Epithelial cell of proximal tubule (primary cell): Measurements from ENCODE around the gene HM13. TPM values are rescaled to one million over a fixed set of nuclear protein-coding genes. Genes with fewer than 3 reads are reported as not detected.
A peak's percentile ranks its signal among the peaks of the same experiment; 100 is the strongest.
"Not testable (repeated sequence)": the region's sequence is repeated elsewhere in the genome, so short reads cannot be mapped to it uniquely, and the experiment has no call there.

Experiments used
- DNase-seq: peaks from one replicate; pipeline ENCODE4 v3.0.0-alpha.2; 2011; ENCODE audit warnings: low read depth
- H3K4me3 ChIP-seq: 2 replicates; pipeline ENCODE4 v1.5.1; 2011; ENCODE audit warnings: low read depth, mild to moderate bottlenecking, low read length
- CTCF ChIP-seq: conservative IDR thresholded peaks from 2 replicates; pipeline ENCODE4 v1.5.1; 2012; ENCODE audit warnings: low read depth, mild to moderate bottlenecking, low read length
- total RNA-seq: library from RNA; depleted of rRNA; stranded (reverse); fragments of >200 nt; gene quantifications from 2 replicates; pipeline ENCODE4 v1.2.3, GENCODE V29; 2015

HM13 gene
- total RNA-seq, 1 donor from 2014 or later: 61.1 TPM

GRCh38 chr20:31572042-31572700 lies 57.9 kb downstream of the HM13 start:
- no peak for TF ChIP-seq CTCF
- no peak for DNase-seq
- peak overlapping the region; percentile 62 for H3K4me3 ChIP-seq

GRCh38 chr20:31572701-31573554 lies 58.7 kb downstream of the HM13 start:
- TF ChIP-seq CTCF: no peak
- no peak for DNase-seq
- H3K4me3 ChIP-seq: peak overlapping the region; percentile 62

DNA sequence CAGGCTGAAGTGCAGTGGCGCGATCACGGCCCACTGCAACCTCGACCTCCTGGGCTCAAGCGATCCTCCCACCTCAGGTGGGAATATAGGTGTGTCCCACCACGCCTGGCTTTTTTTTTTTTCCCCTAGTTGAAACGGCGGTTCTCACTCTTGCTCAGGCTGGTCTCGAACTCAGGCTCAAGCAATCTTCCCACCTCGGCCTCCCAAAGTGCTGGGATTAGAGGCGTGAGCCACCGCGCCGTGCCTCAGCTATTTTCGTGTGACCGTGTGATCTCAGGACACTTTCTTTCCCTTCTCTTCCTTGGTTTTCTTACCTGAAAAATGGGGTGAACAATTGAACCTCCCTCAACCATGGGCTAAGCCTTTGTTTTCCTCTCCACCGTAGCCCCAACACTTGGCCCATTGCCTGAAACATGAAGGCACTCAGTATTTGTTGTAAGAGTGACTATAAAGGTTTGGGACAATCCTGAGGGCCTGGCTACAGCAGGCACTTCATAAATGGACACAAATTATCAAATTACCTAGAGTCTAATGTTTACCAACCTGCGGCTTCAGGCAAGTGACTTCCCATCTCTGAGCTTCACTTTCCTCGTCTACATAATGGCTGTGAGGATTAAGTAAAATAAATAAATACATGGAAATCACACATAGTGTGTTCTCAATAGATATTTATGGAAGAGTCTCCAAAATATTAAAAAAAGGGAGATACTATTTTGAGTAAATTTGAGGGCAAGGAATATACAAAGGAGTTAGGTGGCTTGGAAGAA lies 59.5 kb downstream of the HM13 start:
- DNase-seq: no peak
- peak overlapping the region; percentile 62 for H3K4me3 ChIP-seq
- TF ChIP-seq CTCF: no peak

- DNase-seq, H3K4me3 ChIP-seq: not testable (repeated sequence)
Measured at GRCh38 chr20:31574986-31575385, 60.7 kb downstream of the HM13 start.

- DNase-seq: no peak
- H3K4me3 ChIP-seq: no peak overlapping the region
- TF ChIP-seq CTCF: no peak
Measured at GRCh38 chr20:31576751-31577150, 62.5 kb downstream of the HM13 start.

GRCh38 chr20:31577194-31577593 lies 63.0 kb downstream of the HM13 start:
- TF ChIP-seq CTCF: no peak
- DNase-seq: no peak
- H3K4me3 ChIP-seq: no peak overlapping the region
